ENCODE results near the gene NDUFB7.

Gene NDUFB7

GRCh38 chr19:14525729-14526128, 46.1 kb downstream of the NDUFB7 start:
- DNase-seq (ENCODE audit: low read depth, low spot score) = no peak

- DNase-seq (ENCODE audit: low read depth, low spot score) = no peak
These were observed 51.3 kb downstream of the NDUFB7 start for GRCh38 chr19:14520543-14520942.

- no peak for DNase-seq (ENCODE audit: low read depth, low spot score)
These were observed 51.9 kb downstream of the NDUFB7 start for GRCh38 chr19:14519860-14520407.

- DNase-seq (ENCODE audit: low read depth, low spot score) = no peak
These were observed 52.5 kb downstream of the NDUFB7 start for GRCh38 chr19:14519245-14519859.

- DNase-seq (ENCODE audit: low read depth, low spot score) = no peak
These were observed 53.9 kb downstream of the NDUFB7 start, which contains the start of gene DNAJB1 for GRCh38 chr19:14517840-14518505. Gene DNAJB1 (minus strand): TSS chr19:14518397. CDS start chr19:14518349, 48 bp downstream.

GRCh38 chr19:14517446-14517839, 54.4 kb downstream of the NDUFB7 start:
- DNase-seq (ENCODE audit: low read depth, low spot score) = no peak

GRCh38 chr19:14516746-14517438, 55.0 kb downstream of the NDUFB7 start:
- DNase-seq (ENCODE audit: low read depth, low spot score) = no peak
